ENCODE data around the gene CXorf58.

GRCh38 chrX:23945206-23945605, 37.4 kb downstream of the CXorf58 start:
- TF ChIP-seq CTCF (conservative IDR thresholded peaks at IDR 0.05; ENCODE audit: low read depth, low read length), result no peak
- TF ChIP-seq MAZ (IDR thresholded peaks at IDR 0.05; ENCODE audit: borderline replicate concordance, low read depth, low read length), result no peak
- TF ChIP-seq NFE2L2 (IDR thresholded peaks at IDR 0.05; ENCODE audit: low read depth, low read length), result no peak
- TF ChIP-seq RCOR1 (IDR thresholded peaks at IDR 0.05; ENCODE audit: insufficient replicate concordance, low read length), result no peak
- TF ChIP-seq MAFK (IDR thresholded peaks at IDR 0.05; ENCODE audit: low read depth, low read length), result no peak
- TF ChIP-seq USF2 (IDR thresholded peaks at IDR 0.05; ENCODE audit: low read depth, low read length), result no peak
- TF ChIP-seq POLR2A (IDR thresholded peaks at IDR 0.05; ENCODE audit: low read depth, low read length), result no peak
- TF ChIP-seq BHLHE40 (IDR thresholded peaks at IDR 0.05; ENCODE audit: low read depth, low read length), result no peak
- no peak for TF ChIP-seq SMC3 (IDR thresholded peaks at IDR 0.05; ENCODE audit: low read depth, low read length)

All from IMR-90 (cell line).